ENCODE measurements around the gene TMEM170A.
"Not testable (repeated sequence)": the region's sequence is repeated elsewhere in the genome, so short reads cannot be mapped to it uniquely, and the experiment has no call there.

TMEM170A gene, protein sequence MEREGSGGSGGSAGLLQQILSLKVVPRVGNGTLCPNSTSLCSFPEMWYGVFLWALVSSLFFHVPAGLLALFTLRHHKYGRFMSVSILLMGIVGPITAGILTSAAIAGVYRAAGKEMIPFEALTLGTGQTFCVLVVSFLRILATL

GRCh38 chr16:75464122-75464918 lies at the start of gene TMEM170A:
TMEM170A (minus strand) TSS chr16:75464689; CDS start chr16:75464600, 89 bp downstream.
- DNase-seq = peak; percentile 98

GRCh38 chr16:75506574-75506973 lies 42.1 kb upstream of the TMEM170A start:
- no peak for DNase-seq

DNA sequence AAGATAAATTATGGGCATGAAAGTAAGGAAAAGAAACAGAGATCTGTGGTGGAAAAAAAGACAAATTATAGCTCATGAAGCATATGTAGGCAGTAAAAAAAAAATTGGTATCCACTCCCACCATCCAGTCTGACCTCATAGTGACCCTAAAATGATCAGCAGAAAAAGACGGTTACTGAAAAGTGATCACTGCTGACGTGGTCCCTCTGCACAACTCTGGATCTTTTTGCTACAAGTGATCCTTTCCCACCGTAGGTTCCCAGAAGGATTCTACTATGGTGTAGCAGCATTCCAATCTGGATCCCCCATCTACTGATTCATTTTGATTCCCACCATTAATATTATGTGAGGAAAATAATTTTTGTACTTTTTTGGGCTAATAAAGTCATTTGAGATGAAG lies 41.6 kb upstream of the TMEM170A start:
- DNase-seq = no peak

- no peak for DNase-seq
Measured at GRCh38 chr16:75503801-75504200, 39.3 kb upstream of the TMEM170A start.

DNA sequence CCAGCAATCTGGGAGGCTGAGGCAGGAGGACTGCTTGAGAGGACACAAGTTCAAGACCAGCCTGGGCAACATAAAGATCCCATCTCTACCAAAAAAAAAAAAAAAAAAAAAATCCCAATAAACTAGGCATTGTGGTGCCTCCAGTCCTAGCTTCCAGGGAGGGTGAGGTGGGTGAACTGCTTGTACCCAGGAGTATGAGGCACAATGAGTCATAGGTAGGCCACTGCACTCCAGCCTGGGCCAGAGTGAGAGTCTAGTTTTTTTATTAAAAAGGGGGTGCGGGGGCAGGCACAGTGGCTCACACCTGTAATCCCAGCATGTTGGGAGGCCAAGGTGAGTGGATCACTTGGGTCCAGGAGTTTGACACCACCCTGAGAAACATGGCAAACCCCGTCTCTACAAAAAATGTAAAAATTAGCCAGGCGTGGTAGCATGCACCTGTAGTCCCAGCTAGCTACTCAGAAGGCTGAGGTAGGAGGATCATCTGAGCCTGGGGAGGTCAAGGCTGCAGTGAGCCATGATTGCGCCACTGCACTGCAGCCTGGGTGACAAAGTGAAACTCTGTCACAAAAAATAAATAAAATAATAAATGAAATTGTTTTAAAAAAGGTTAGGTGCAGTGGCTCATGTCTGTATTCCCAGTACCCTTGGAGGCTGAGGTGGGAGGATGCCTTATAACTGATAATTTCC lies 38.6 kb upstream of the TMEM170A start:
- no peak for DNase-seq

GRCh38 chr16:75501820-75502219 lies 37.3 kb upstream of the TMEM170A start:
- DNase-seq = not testable (repeated sequence)

- DNase-seq = no peak
Measured at GRCh38 chr16:75501359-75501758, 36.9 kb upstream of the TMEM170A start.

GRCh38 chr16:75498605-75499322 lies 34.3 kb upstream of the TMEM170A start:
- not testable (repeated sequence) for DNase-seq

GRCh38 chr16:75497558-75497957 lies 33.1 kb upstream of the TMEM170A start:
- no peak for DNase-seq

- DNase-seq = no peak
Measured at GRCh38 chr16:75495076-75495674, 30.7 kb upstream of the TMEM170A start, which contains the start of gene CHST6. CHST6 (minus strand) TSS chr16:75495441; CDS start chr16:75479828, 15,613 bp downstream.

DNA sequence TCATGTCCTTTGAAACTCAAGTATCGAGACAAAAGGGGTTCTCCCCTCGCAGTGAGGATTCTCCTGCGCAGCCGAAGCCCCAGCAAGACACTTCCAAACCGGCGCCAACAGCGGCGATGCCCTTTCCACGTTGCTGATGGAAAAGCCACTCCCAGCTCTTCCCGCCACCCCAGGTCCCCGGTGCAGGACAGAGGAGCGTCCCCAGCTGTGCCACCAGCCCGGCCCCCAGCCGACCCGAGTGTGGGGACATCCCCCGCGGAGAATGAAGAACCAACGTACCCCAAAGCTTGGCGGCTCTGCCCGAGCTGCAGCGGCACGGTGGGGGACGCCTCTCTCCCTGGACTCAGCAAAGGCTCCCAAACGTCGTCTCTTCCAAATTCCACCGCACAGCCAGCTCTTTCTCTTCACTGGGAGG lies 30.2 kb upstream of the TMEM170A start:
- DNase-seq = no peak

DNA sequence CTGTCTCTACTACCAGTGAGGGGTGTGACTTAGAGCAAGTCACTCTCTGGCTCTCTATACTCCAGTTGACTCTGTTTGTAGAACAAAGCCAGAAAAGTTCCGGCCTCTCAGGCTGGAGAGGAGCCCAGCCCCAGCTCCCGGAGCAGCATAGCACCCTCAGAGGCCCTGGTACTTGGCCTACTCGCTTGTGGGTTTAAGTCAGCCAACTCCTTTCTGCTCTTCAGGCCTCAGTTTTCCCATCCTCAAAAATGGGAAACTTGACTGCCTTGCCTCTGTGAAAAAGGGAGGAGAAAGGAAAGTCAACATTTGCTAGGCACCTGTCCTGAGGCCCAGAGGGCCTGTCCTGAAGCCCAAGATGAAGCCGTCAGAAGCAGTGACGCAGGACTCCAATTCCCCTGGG lies 29.7 kb upstream of the TMEM170A start:
- DNase-seq = no peak

- DNase-seq = no peak
Measured at GRCh38 chr16:75491876-75492275, 27.4 kb upstream of the TMEM170A start.

DNA sequence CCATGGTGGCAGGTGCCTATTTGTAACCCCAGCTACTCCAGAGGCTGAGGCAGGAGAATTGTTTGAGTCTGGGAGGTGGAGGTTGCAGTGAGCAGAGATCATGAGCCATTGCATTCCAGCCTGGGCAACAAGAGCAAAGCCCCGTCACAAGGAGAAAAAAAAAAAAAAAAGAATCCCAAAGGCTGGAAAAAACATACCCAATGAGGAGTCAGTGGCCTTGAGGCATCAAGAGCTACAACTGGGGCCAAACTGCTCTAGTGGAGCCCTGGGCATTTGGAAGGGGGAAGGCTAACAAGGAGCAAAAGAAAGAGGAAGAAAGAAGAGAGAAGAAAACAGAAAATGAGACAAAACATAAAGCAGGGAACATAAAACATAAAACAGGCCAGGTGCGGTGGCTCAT lies 23.8 kb upstream of the TMEM170A start:
- DNase-seq = no peak

DNA sequence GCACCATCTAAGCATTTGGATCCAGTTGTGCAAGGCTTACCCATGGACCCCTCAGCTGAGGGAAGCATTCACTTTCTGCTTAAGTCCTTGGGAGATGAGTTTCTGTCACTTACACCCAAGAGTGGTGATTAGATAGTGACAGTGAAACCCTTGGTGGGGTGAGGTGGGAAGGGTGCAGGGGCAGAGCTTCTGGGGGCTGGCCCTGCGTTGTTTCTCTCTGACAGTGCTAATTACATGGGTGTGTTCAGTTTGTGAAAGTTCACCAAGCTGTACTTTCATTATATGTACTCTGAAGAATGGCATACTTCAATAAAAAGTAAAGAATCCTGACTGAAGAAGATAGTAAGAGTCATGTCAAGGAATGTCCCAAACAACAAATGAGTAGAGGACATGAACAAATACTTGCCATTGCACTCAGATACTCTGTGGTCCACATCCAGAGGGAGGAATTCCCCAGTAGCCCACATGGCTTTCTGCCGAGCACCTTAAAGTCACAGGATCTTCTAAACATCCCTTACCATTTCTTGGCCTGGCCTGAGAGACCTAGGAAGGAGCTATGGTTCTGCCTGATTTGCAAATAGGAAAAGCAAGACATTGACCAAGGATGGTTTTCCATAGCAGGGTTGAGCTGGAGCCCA lies 22.3 kb upstream of the TMEM170A start:
- DNase-seq = no peak

- no peak for DNase-seq
Measured at GRCh38 chr16:75486014-75486675, 21.7 kb upstream of the TMEM170A start.

- no peak for DNase-seq
Measured at GRCh38 chr16:75485230-75486013, 20.9 kb upstream of the TMEM170A start.

DNA sequence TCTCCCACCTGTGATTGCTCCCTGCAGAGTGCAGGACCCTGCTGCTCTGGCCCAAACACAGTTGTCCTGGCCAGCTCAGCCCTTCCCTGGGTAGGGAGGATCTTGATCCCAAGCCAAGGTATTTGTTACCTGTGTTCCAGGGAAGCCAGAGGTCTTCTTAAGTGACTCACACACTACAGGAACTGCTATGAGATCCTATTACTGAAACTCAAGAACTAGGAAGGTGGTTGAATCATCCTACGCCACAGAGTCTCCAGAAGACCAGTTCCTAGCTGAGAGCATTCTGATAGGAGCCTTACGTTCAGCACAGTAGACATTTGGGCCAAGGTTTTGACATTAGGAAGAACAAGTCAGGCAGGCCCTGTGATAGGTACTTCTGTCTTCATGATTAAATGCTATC lies 18.7 kb upstream of the TMEM170A start:
- no peak for DNase-seq

- DNase-seq = no peak
Measured at GRCh38 chr16:75482434-75483205, 18.1 kb upstream of the TMEM170A start.

- no peak for DNase-seq
Measured at GRCh38 chr16:75481475-75481874, 17.0 kb upstream of the TMEM170A start.
